Renal cortical epithelial cell (primary cell): ENCODE results near the gene TMEM176A. TPM values are rescaled to one million over a fixed set of nuclear protein-coding genes. Genes with fewer than 3 reads are reported as not detected.

Experiments used
- DNase-seq: peaks from one replicate; pipeline ENCODE4 v3.0.0-alpha.2; 2011; ENCODE audit warnings: low read depth
- total RNA-seq: library from RNA; depleted of rRNA; stranded (reverse); fragments of >200 nt; gene quantifications from 2 replicates; pipeline ENCODE4 v1.2.3, GENCODE V29; 2014

TMEM176A gene
- total RNA-seq, 1 donor from 2014 or later, result 0.35 TPM

- no peak for DNase-seq
Measured at GRCh38 chr7:150848561-150849115, 48.1 kb downstream of the TMEM176A start.

GRCh38 chr7:150849204-150849775, 48.7 kb downstream of the TMEM176A start:
- DNase-seq, result no peak

- peak; percentile 28 for DNase-seq
Measured at GRCh38 chr7:150850273-150850672, 49.7 kb downstream of the TMEM176A start.

- DNase-seq, result no peak
Measured at GRCh38 chr7:150851492-150852370, 51.2 kb downstream of the TMEM176A start.

- DNase-seq, result no peak
Measured at GRCh38 chr7:150852371-150852905, 51.9 kb downstream of the TMEM176A start, which contains the start of gene AOC1. AOC1 (plus strand) TSS chr7:150852517; CDS start chr7:150856471, 3,954 bp downstream.

GRCh38 chr7:150854066-150855000, 53.8 kb downstream of the TMEM176A start:
- DNase-seq, result no peak

Other genes starting within 250 kb of the TMEM176A start
- gene GIMAP4, start 233.4 kb upstream of the TMEM176A start, total RNA-seq, result 2.1 TPM in 1 of 2 replicates, not detected in the other
- 0.15 and 0.35 TPM in 2 replicates for gene GIMAP6, start 168.4 kb upstream of the TMEM176A start, total RNA-seq
- gene GIMAP2, start 115.1 kb upstream of the TMEM176A start, total RNA-seq, result 0.85 and 1.2 TPM in 2 replicates
- not detected in 2 replicates for gene GIMAP1, start 84.2 kb upstream of the TMEM176A start, total RNA-seq
- 0.20 and 0.35 TPM in 2 replicates for gene GIMAP5, start 63.4 kb upstream of the TMEM176A start, total RNA-seq
- 0.75 and 1.0 TPM in 2 replicates for gene TMEM176B, start 405 bp upstream of the TMEM176A start, total RNA-seq
- gene AOC1, start 51.7 kb downstream of the TMEM176A start, total RNA-seq, result 6.1 and 6.4 TPM in 2 replicates
- gene KCNH2, start 177.6 kb downstream of the TMEM176A start, total RNA-seq, result 1.2 and 2.3 TPM in 2 replicates
- gene NOS3, start 190.2 kb downstream of the TMEM176A start, total RNA-seq, result 0.15 and 0.35 TPM in 2 replicates
- gene ATG9B, start 223.7 kb downstream of the TMEM176A start, total RNA-seq, result 0.10 TPM in 1 of 2 replicates, not detected in the other
- gene ABCB8, start 227.7 kb downstream of the TMEM176A start, total RNA-seq, result 31.0 and 43.4 TPM in 2 replicates
- 0.15 TPM in 1 of 2 replicates, not detected in the other for gene ASIC3, start 247.8 kb downstream of the TMEM176A start, total RNA-seq